ENCODE data around the gene SLC23A3. TPM values are rescaled to one million over a fixed set of nuclear protein-coding genes. Genes with fewer than 3 reads are reported as not detected.

Gene SLC23A3
- total RNA-seq, 2 donors from 2014 or later = 0.65 to 1.0 TPM

GRCh38 chr2:219129589-219129988 is 40.2 kb downstream of the SLC23A3 start:
- peaks cover 22% of the 10 kb centered on the region for H3K36me3 Mint-ChIP-seq (ENCODE audit: low read depth)

GRCh38 chr2:219128396-219128795 is 41.4 kb downstream of the SLC23A3 start:
- no peaks in the 10 kb centered on the region for H3K27me3 Mint-ChIP-seq
- H3K27ac Mint-ChIP-seq = peak overlapping the region; percentile 47
- peaks cover 15% of the 10 kb centered on the region for H3K36me3 Mint-ChIP-seq (ENCODE audit: low read depth)
- H3K4me3 Mint-ChIP-seq = no peak overlapping the region
- peaks cover 33% of the 10 kb centered on the region for H3K4me1 Mint-ChIP-seq
- no peak for ATAC-seq
- no peaks in the 10 kb centered on the region for H3K9me3 ChIP-seq (ENCODE audit: control insufficient read depth, low read length, poor library complexity, severe bottlenecking)
- DNase-seq = no peak

More at GRCh38 chr2:219129589-219129988, 40.2 kb downstream of the SLC23A3 start:
- Mint-ChIP-seq H3K4me1 (peaks cover 35% of the 10 kb centered on the region), H3K4me3 (no peak overlapping the region), H3K27ac (no peak overlapping the region), H3K27me3 (no peaks in the 10 kb centered on the region)
- no peaks in the 10 kb centered on the region for H3K9me3 ChIP-seq (ENCODE audit: control insufficient read depth, low read length, poor library complexity, severe bottlenecking)
- no peak for ATAC-seq
- DNase-seq = no peak

- Mint-ChIP-seq H3K27ac (peak overlapping the region; percentile 11), H3K4me1 (peaks cover 34% of the 10 kb centered on the region), H3K27me3 (no peaks in the 10 kb centered on the region), H3K4me3 (no peak overlapping the region), H3K36me3 (ENCODE audit: low read depth) (peaks cover 15% of the 10 kb centered on the region)
- no peak for DNase-seq
- ATAC-seq = no peak
- no peaks in the 10 kb centered on the region for H3K9me3 ChIP-seq (ENCODE audit: control insufficient read depth, low read length, poor library complexity, severe bottlenecking)
Measured at GRCh38 chr2:219127037-219127635, 42.7 kb downstream of the SLC23A3 start.

- Mint-ChIP-seq H3K36me3 (ENCODE audit: low read depth) (peaks cover 15% of the 10 kb centered on the region), H3K27me3 (no peaks in the 10 kb centered on the region), H3K4me1 (peaks cover 34% of the 10 kb centered on the region), H3K4me3 (no peak overlapping the region), H3K27ac (no peak overlapping the region)
- no peak for ATAC-seq
- DNase-seq = no peak
- H3K9me3 ChIP-seq (ENCODE audit: control insufficient read depth, low read length, poor library complexity, severe bottlenecking) = no peaks in the 10 kb centered on the region
Measured at GRCh38 chr2:219126555-219126954, 43.3 kb downstream of the SLC23A3 start.

- H3K27me3 Mint-ChIP-seq = no peaks in the 10 kb centered on the region
- H3K9me3 ChIP-seq (ENCODE audit: control insufficient read depth, low read length, poor library complexity, severe bottlenecking) = no peaks in the 10 kb centered on the region
- H3K4me1 Mint-ChIP-seq = peaks cover 34% of the 10 kb centered on the region
- H3K4me3 Mint-ChIP-seq = no peak overlapping the region
- ATAC-seq (no peak), DNase-seq (no peak)
- no peak overlapping the region for H3K27ac Mint-ChIP-seq
- peaks cover 15% of the 10 kb centered on the region for H3K36me3 Mint-ChIP-seq (ENCODE audit: low read depth)
Measured at GRCh38 chr2:219125886-219126270, 44.0 kb downstream of the SLC23A3 start.

- H3K27me3 Mint-ChIP-seq = no peaks in the 10 kb centered on the region
- no peak for ATAC-seq
- DNase-seq = no peak
- peaks cover 15% of the 10 kb centered on the region for H3K36me3 Mint-ChIP-seq (ENCODE audit: low read depth)
- H3K4me1 Mint-ChIP-seq = peaks cover 34% of the 10 kb centered on the region
- H3K4me3 Mint-ChIP-seq = no peak overlapping the region
- no peaks in the 10 kb centered on the region for H3K9me3 ChIP-seq (ENCODE audit: control insufficient read depth, low read length, poor library complexity, severe bottlenecking)
- H3K27ac Mint-ChIP-seq = no peak overlapping the region
Measured at GRCh38 chr2:219125225-219125885, 44.5 kb downstream of the SLC23A3 start.

- no peak for DNase-seq
- peak; percentile 50 for ATAC-seq
- H3K36me3 Mint-ChIP-seq (ENCODE audit: low read depth) = peaks cover 13% of the 10 kb centered on the region
- no peak overlapping the region for H3K27ac Mint-ChIP-seq
- no peaks in the 10 kb centered on the region for H3K9me3 ChIP-seq (ENCODE audit: control insufficient read depth, low read length, poor library complexity, severe bottlenecking)
- peaks cover 36% of the 10 kb centered on the region for H3K4me1 Mint-ChIP-seq
- H3K4me3 Mint-ChIP-seq = no peak overlapping the region
- H3K27me3 Mint-ChIP-seq = no peaks in the 10 kb centered on the region
Measured at GRCh38 chr2:219124381-219125110, 45.3 kb downstream of the SLC23A3 start.

- Mint-ChIP-seq H3K4me1 (peaks cover 34% of the 10 kb centered on the region), H3K36me3 (ENCODE audit: low read depth) (peaks cover 10% of the 10 kb centered on the region), H3K4me3 (no peak overlapping the region), H3K27me3 (no peaks in the 10 kb centered on the region), H3K27ac (no peak overlapping the region)
- no peak for DNase-seq
- no peak for ATAC-seq
- no peaks in the 10 kb centered on the region for H3K9me3 ChIP-seq (ENCODE audit: control insufficient read depth, low read length, poor library complexity, severe bottlenecking)
Measured at GRCh38 chr2:219123356-219124135, 46.3 kb downstream of the SLC23A3 start.

- Mint-ChIP-seq H3K27ac (no peak overlapping the region), H3K4me3 (no peak overlapping the region), H3K27me3 (no peaks in the 10 kb centered on the region), H3K36me3 (ENCODE audit: low read depth) (peaks cover 9% of the 10 kb centered on the region), H3K4me1 (peaks cover 28% of the 10 kb centered on the region)
- H3K9me3 ChIP-seq (ENCODE audit: control insufficient read depth, low read length, poor library complexity, severe bottlenecking) = no peaks in the 10 kb centered on the region
- DNase-seq = no peak
- no peak for ATAC-seq
Measured at GRCh38 chr2:219122202-219122980, 47.4 kb downstream of the SLC23A3 start.

GRCh38 chr2:219120082-219120481 is 49.7 kb downstream of the SLC23A3 start:
- Mint-ChIP-seq H3K27me3 (no peaks in the 10 kb centered on the region), H3K27ac (no peak overlapping the region), H3K36me3 (ENCODE audit: low read depth) (peaks cover 3% of the 10 kb centered on the region), H3K4me1 (peaks cover 17% of the 10 kb centered on the region), H3K4me3 (no peak overlapping the region)
- ATAC-seq = no peak
- no peaks in the 10 kb centered on the region for H3K9me3 ChIP-seq (ENCODE audit: control insufficient read depth, low read length, poor library complexity, severe bottlenecking)
- DNase-seq = no peak

GRCh38 chr2:219119422-219120043 is 50.3 kb downstream of the SLC23A3 start:
- ATAC-seq = peak; percentile 50

GRCh38 chr2:219118504-219118903 is 51.3 kb downstream of the SLC23A3 start:
- Mint-ChIP-seq H3K4me1 (peaks cover 22% of the 10 kb centered on the region), H3K27ac (no peak overlapping the region), H3K36me3 (ENCODE audit: low read depth) (peaks cover 7% of the 10 kb centered on the region), H3K27me3 (no peaks in the 10 kb centered on the region), H3K4me3 (no peak overlapping the region)
- no peaks in the 10 kb centered on the region for H3K9me3 ChIP-seq (ENCODE audit: control insufficient read depth, low read length, poor library complexity, severe bottlenecking)
- ATAC-seq (no peak), DNase-seq (no peak)

More at GRCh38 chr2:219119422-219120043, 50.3 kb downstream of the SLC23A3 start:
- DNase-seq = peak; percentile 22 to 46 (median 32)
- Mint-ChIP-seq H3K27me3 (no peaks in the 10 kb centered on the region), H3K27ac (no peak overlapping the region), H3K4me3 (no peak overlapping the region), H3K4me1 (peaks cover 20% of the 10 kb centered on the region), H3K36me3 (ENCODE audit: low read depth) (peaks cover 3% of the 10 kb centered on the region)
- no peaks in the 10 kb centered on the region for H3K9me3 ChIP-seq (ENCODE audit: control insufficient read depth, low read length, poor library complexity, severe bottlenecking)
